ENCODE data around the gene IKBKE.

Gene IKBKE

GRCh38 chr1:206455289-206455665 is 15.0 kb upstream of the IKBKE start:
- no peak for DNase-seq (ENCODE audit: low read depth)

- no peak for DNase-seq (ENCODE audit: low read depth)
Observed at GRCh38 chr1:206455666-206456344, 14.5 kb upstream of the IKBKE start.

GRCh38 chr1:206456577-206457370 is 13.5 kb upstream of the IKBKE start:
- DNase-seq (ENCODE audit: low read depth) = no peak

GRCh38 chr1:206457408-206458120 is 12.7 kb upstream of the IKBKE start:
- no peak for DNase-seq (ENCODE audit: low read depth)

- no peak for DNase-seq (ENCODE audit: low read depth)
Observed at GRCh38 chr1:206459703-206460102, 10.6 kb upstream of the IKBKE start.

- no peak for DNase-seq (ENCODE audit: low read depth)
Observed at GRCh38 chr1:206460836-206461426, 9.3 kb upstream of the IKBKE start.

DNA sequence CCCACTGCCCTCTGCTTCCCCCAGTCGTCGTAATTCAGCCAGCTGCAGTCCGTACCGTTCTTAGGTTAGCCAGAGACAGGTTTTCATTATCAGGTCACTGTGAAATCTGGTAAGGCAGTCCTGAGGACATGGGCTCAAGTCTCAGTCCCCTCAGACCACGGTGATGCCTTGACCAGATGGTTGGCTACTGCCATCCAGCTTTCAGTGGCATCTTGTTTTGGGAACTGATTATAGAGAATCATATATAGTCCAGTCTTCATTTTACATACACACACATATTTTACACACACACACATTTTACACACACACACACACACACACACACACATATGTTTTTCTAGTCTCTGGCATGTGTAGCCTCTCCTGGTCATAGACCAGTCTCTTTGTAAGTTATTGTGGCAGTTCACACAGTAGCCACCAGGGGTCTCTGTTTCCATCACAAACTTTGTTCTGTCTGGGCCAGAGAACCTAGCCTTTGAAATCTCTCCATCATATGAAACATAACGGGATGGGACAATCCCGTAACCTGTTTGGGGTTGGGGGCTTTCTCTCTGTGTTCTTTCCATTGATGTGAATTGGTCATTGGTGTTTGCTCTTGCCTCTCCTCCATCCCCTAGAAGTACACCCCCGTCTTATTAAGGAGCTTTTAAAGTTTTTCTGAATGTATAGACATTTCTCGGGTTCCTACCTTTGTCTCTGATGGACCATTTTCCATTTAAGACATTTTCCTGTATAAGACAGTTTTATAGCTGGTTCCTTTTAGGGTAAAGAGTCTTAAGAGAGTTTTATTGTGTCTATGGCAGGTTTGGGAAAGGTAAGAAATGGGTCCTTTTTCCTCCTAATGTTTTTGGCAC is 8.4 kb upstream of the IKBKE start:
- no peak for DNase-seq (ENCODE audit: low read depth)

- DNase-seq (ENCODE audit: low read depth) = no peak
Observed at GRCh38 chr1:206463137-206463536, 7.1 kb upstream of the IKBKE start.

GRCh38 chr1:206463911-206464310 is 6.4 kb upstream of the IKBKE start:
- no peak for DNase-seq (ENCODE audit: low read depth)

- no peak for DNase-seq (ENCODE audit: low read depth)
Observed at GRCh38 chr1:206464456-206464964, 5.8 kb upstream of the IKBKE start.

- no peak for DNase-seq (ENCODE audit: low read depth)
Observed at GRCh38 chr1:206465951-206466350, 4.3 kb upstream of the IKBKE start.

DNA sequence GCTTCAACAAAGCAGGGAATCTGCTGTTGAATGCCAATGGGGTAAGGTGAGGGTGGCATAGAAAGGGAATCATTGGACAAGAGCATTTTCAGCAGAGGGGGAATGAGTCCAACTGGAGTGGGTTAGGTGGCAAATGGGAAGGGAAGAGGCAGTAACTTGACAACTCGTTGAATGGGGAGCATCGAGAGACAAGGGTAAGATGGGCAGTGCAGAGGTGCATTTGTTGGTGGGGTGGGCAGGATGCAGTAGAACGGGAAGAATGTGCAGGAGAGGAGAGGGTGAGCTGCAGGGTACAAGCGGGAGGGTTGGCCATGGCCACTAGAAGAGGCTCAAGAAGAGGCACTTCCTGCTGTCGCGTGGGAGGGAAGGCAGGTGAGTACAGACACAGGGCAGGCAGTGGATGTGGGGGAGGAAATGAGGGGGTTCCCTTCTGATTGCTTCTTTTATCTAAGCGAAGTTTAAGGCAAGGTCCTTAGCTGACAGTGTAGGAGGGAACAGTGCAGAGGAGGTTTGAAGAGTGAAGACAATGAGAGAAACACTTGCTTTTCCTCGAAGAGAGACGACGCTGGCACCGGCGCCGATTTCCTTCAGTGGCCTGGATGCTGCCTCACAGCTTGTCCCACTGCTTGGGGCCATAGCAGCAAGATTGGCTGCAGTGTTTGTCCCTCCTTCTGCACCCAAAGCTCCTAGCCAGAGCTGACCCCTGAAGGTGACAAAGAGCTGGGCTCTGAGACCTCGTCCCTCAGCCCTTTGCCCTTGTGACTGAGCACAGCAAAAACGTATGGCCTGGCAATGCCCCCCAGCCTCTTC is 3.2 kb upstream of the IKBKE start:
- DNase-seq (ENCODE audit: low read depth) = no peak

- DNase-seq (ENCODE audit: low read depth) = no peak
Observed at GRCh38 chr1:206467915-206468314, 2.4 kb upstream of the IKBKE start.

DNA sequence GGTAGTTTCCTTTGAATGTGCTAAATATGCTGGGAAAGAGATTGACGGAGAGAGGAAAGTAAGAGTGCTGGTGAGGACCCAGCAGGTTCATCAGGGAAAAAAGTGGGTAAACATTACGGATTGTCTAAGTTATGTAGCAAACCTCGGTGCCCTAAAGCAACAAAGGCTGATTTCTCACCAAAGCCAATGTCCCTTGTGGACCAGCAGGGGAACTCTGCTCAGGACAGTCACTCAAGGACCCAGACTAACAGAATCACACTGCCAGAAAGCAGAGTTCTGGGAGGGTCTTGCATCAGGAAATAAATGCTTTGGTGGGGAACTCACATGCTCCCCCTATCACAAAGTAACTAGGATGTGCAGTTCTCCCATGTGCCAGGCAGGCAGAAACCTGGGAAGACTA is 1.7 kb upstream of the IKBKE start:
- DNase-seq (ENCODE audit: low read depth) = no peak

DNA sequence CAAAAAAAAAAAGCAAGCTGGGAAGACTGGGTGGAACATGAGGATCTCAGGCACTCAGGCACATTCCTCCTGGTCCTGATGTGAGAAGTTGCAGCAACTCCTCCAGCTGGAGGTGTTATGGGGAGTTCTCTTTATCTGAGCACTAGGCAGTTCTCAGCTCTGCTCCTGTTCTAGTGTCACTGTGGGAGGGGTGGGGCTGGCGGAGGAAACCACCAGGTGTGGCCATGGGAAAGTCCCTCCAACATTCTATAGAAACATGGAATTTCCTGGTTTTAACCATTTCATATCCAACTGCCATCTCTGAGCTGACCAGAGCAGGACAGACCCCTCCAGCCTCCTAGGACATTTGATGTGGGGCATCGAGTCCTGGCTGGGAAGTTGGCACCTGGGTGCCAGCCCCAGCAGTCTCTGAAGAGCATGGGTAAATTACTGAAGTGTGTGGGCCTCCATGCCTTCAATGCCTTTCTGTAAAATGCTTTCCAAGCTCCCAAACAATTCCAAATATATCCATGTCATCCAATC is 804 bp upstream of the IKBKE start:
- DNase-seq (ENCODE audit: low read depth) = no peak

DNA sequence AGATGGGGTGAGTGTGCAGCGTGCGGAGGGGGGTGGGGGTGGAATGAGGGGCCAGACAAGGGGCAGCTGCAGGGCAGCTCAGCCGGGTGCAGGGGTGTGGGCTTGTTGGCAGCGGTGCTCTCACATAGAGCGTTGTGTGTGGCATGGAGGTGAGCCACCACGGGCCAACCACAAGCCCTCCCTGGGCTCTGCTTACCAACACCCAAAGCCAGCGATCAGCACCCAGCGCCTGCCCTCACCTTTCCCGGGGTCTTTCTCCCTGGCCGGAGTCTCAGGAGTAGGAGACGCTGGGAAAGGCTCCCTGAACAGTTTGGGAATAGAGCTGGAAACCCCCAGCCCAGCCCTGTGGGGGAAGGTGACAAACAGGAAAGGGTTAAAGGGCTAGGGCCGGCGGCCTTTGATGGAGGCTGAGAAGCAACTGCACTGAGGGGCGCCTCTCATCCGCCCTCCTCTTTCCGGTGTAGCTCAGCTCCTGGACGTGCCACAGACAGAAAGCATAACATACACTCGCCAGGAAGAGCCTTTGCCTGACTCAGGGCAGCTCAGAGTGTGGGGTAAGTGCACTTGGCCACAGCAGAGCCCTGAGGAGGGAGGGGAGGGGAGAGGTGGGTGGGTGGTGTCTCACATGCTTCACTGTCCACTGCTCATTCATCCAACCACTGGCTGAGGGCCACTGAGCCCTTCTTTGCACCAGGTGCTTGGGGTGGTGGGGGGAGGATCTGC is 577 bp downstream of the IKBKE start:
- no peak for DNase-seq (ENCODE audit: low read depth)

- no peak for DNase-seq (ENCODE audit: low read depth)
Observed at GRCh38 chr1:206471415-206471801, 1.1 kb downstream of the IKBKE start.

- no peak for DNase-seq (ENCODE audit: low read depth)
Observed at GRCh38 chr1:206472024-206472423, 1.7 kb downstream of the IKBKE start.

- no peak for DNase-seq (ENCODE audit: low read depth)
Observed at GRCh38 chr1:206472454-206472853, 2.2 kb downstream of the IKBKE start.

DNA sequence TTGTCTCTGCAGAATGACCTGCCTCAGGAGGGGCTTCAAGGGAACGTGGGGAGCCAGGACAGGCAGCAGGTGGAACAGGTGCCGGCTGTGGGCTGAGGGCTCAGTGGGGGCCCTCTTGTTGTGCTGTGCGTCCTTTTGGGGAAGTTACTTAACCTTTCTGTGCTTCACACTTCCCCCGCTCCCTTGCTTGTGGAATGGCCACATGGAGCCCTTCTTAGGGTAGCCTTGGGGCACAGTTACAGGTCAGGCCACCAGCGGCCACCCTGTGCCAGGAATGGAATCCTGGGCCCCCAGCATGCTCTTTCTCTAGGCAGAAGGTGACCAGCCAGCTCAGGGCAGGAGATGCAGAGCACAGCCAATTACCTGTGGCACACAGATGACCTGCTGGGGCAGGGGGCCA is 2.6 kb downstream of the IKBKE start:
- no peak for DNase-seq (ENCODE audit: low read depth)

Data from HS-27A (cell line).